Measurements from ENCODE around the gene ZNF385D.

DNA sequence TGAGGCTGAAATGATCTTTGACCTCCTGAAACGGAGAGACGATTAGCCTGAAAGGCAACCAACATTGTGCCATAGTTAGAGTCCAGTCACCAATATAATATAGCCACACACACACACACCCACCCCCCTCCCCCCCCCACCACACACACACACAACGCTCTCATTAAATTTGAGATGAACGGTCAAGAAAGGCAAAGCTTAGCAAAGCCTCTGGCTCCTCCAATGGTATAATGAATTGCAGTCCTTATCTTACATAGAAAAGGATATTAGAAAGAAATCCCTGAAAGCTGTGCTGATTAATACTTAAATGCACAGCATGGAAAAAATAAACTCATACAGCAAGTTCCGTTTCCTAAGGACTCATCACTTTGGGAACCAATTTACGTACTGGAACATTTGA is 876 bp upstream of the ZNF385D start:
- TF ChIP-seq, protein P1, sequence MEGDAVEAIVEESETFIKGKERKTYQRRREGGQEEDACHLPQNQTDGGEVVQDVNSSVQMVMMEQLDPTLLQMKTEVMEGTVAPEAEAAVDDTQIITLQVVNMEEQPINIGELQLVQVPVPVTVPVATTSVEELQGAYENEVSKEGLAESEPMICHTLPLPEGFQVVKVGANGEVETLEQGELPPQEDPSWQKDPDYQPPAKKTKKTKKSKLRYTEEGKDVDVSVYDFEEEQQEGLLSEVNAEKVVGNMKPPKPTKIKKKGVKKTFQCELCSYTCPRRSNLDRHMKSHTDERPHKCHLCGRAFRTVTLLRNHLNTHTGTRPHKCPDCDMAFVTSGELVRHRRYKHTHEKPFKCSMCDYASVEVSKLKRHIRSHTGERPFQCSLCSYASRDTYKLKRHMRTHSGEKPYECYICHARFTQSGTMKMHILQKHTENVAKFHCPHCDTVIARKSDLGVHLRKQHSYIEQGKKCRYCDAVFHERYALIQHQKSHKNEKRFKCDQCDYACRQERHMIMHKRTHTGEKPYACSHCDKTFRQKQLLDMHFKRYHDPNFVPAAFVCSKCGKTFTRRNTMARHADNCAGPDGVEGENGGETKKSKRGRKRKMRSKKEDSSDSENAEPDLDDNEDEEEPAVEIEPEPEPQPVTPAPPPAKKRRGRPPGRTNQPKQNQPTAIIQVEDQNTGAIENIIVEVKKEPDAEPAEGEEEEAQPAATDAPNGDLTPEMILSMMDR (IDR thresholded peaks at IDR 0.05): no peak
- TF ChIP-seq POLR2A (IDR thresholded peaks at IDR 0.05): no peak

All from uterus (tissue), 2 donors.